Loucy (cell line): ENCODE measurements around the gene PITPNC1.

Experiments used
- EZH2phosphoT487 ChIP-seq: fragments of 200-600 bp; IDR thresholded peaks from 2 replicates; pipeline ENCODE4 v1.6.1; 2018; ENCODE audit warnings: antibody characterized with exemption, mild to moderate bottlenecking, moderate library complexity, borderline replicate concordance
- TF ChIP-seq, protein P1 (sequence below): fragments of 200-600 bp; sonication (generic); conservative IDR thresholded peaks from 2 replicates; pipeline ENCODE4 v1.5.1; 2014; ENCODE audit warnings: mild to moderate bottlenecking, antibody characterized with exemption, low read length

- TF ChIP-seq, protein P1, sequence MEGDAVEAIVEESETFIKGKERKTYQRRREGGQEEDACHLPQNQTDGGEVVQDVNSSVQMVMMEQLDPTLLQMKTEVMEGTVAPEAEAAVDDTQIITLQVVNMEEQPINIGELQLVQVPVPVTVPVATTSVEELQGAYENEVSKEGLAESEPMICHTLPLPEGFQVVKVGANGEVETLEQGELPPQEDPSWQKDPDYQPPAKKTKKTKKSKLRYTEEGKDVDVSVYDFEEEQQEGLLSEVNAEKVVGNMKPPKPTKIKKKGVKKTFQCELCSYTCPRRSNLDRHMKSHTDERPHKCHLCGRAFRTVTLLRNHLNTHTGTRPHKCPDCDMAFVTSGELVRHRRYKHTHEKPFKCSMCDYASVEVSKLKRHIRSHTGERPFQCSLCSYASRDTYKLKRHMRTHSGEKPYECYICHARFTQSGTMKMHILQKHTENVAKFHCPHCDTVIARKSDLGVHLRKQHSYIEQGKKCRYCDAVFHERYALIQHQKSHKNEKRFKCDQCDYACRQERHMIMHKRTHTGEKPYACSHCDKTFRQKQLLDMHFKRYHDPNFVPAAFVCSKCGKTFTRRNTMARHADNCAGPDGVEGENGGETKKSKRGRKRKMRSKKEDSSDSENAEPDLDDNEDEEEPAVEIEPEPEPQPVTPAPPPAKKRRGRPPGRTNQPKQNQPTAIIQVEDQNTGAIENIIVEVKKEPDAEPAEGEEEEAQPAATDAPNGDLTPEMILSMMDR = no peak
- no peak for TF ChIP-seq EZH2phosphoT487
These were observed 261.8 kb downstream of the PITPNC1 start for GRCh38 chr17:67638871-67639270.
